GM12878 (cell line): ENCODE results near the gene TBXA2R. TPM values are rescaled to one million over a fixed set of nuclear protein-coding genes. Genes with fewer than 3 reads are reported as not detected.
"Not testable (repeated sequence)": the region's sequence is repeated elsewhere in the genome, so short reads cannot be mapped to it uniquely, and the experiment has no call there.

Experiments
- ATAC-seq: fragments of 200-7000 bp; cut with Tn5 transposase; 3 replicates; pipeline ENCODE4 v1.9.1; 2020; ENCODE audit warnings: mild to moderate bottlenecking, moderate library complexity
- BruUV-seq: library from RNA; stranded (reverse); fragments of 400-500 nt; replicated peaks from 2 replicates; lab custom pipeline; 2021; lab: Mats Ljungman, UMichigan
- CTCF ChIA-PET: fragments of 300-600 bp; sonication (Branson Sonifier 250); formaldehyde crosslinking; extraction: SDS; loops from one replicate; lab custom pipeline; 2021; ENCODE audit warnings: inconsistent platforms; lab: Yijun Ruan, JAX
- POLR2A ChIA-PET: fragments of 350-600 bp; formaldehyde crosslinking; extraction: SDS; loops from one replicate; lab custom pipeline; 2021; ENCODE audit warnings: inconsistent platforms; lab: Charles Lee
- RAD21 ChIA-PET: fragments of 300-600 bp; sonication (Branson Sonifier 250); formaldehyde crosslinking; loops from one replicate; lab custom pipeline; 2023; ENCODE audit warnings: antibody characterized with exemption; ENCODE audit not compliant: unreplicated experiment; lab: Charles Lee
- SMC1A ChIA-PET: fragments of 300-600 bp; sonication (Branson Sonifier 250); formaldehyde crosslinking; loops from one replicate; lab custom pipeline; 2023; ENCODE audit not compliant: unreplicated experiment, uncharacterized antibody; lab: Charles Lee
- DNase-seq: peaks from one replicate; pipeline ENCODE4 v3.0.0-alpha.2; 2011; ENCODE audit warnings: low read depth, low spot score
- FAIRE-seq: peaks from 3 replicates; lab custom pipeline; 2011; peaks lifted over from hg19 to GRCh38; lab: Jason Lieb, UNC
- H2AFZ ChIP-seq: 2 replicates; pipeline ENCODE4 v1.6.0; 2011; ENCODE audit warnings: low read depth, low read length, control low read depth; ENCODE audit not compliant: control insufficient read depth
- H3K27ac ChIP-seq: 2 replicates; pipeline ENCODE4 v1.5.1; 2011; ENCODE audit warnings: control low read depth; ENCODE audit not compliant: control insufficient read depth, insufficient read depth
- H3K27me3 ChIP-seq, 2 experiments: replicated peaks in 1 of 2; 2 replicates each; pipeline versions ENCODE4 v1.6.0 to v1.6.1; 2011; ENCODE audit warnings: low read length in 1 of 2; ENCODE audit not compliant: control insufficient read depth in 2 of 2, insufficient read depth in 2 of 2
- H3K36me3 ChIP-seq, 2 experiments: 2 replicates each; pipeline ENCODE4 v1.5.1; 2011; ENCODE audit warnings: low read length in 1 of 2; ENCODE audit not compliant: control insufficient read depth in 2 of 2, insufficient read depth in 2 of 2
- H3K4me1 ChIP-seq: 2 replicates; pipeline ENCODE4 v1.6.1; 2011; ENCODE audit warnings: mild to moderate bottlenecking, low read length, moderate library complexity, mixed read lengths; ENCODE audit not compliant: control insufficient read depth, insufficient read depth
- H3K4me2 ChIP-seq: 2 replicates; pipeline ENCODE4 v1.6.0; 2011; ENCODE audit warnings: control low read depth; ENCODE audit not compliant: control insufficient read depth, insufficient read depth
- H3K4me3 ChIP-seq: fragments of 200-600 bp; sonication (generic); 2 replicates; pipeline ENCODE4 v1.5.1; 2016
- H3K79me2 ChIP-seq: 2 replicates; pipeline ENCODE4 v1.6.0; 2011; ENCODE audit warnings: low read length; ENCODE audit not compliant: control insufficient read depth, insufficient read depth
- H3K9ac ChIP-seq: 2 replicates; pipeline ENCODE4 v1.8.0; 2011; ENCODE audit warnings: low read length, control low read depth, mixed read lengths; ENCODE audit not compliant: control insufficient read depth, insufficient read depth
- H3K9me3 ChIP-seq: replicated peaks from 3 replicates; pipeline ENCODE4 v1.5.1; 2011; ENCODE audit warnings: mild to moderate bottlenecking, low read length; ENCODE audit not compliant: control insufficient read depth, insufficient read depth
- H4K20me1 ChIP-seq: 2 replicates; pipeline ENCODE4 v1.6.0; 2011; ENCODE audit not compliant: control insufficient read depth, insufficient read depth
- ATF3 ChIP-seq: IDR thresholded peaks from 2 replicates; pipeline ENCODE4 v1.6.1; 2011; ENCODE audit warnings: low read depth, mild to moderate bottlenecking, low read length, moderate library complexity, borderline replicate concordance; ENCODE audit errors: extremely low read depth
- CHD4 ChIP-seq: fragments of 200-600 bp; sonication (generic); IDR thresholded peaks from 2 replicates; pipeline ENCODE4 v1.6.1; 2016; ENCODE audit warnings: mild to moderate bottlenecking
- DPF2 ChIP-seq: fragments of 450-650 bp; IDR thresholded peaks from 2 replicates; pipeline ENCODE4 v1.6.1; 2017; ENCODE audit warnings: mild to moderate bottlenecking
- EGR1 ChIP-seq, 2 experiments: IDR thresholded peaks; 1 replicate in 1 of 2; 2 replicates in 1 of 2; pipeline ENCODE4 v1.6.1; 2011 to 2012; ENCODE audit warnings: low read depth in 2 of 2, low read length in 2 of 2, borderline replicate concordance in 1 of 2, mild to moderate bottlenecking in 1 of 2, moderate library complexity in 1 of 2
- ESRRA ChIP-seq: IDR thresholded peaks from 2 replicates; pipeline ENCODE4 v1.6.1; 2012; ENCODE audit warnings: mild to moderate bottlenecking, low read length, improper control_type of control experiment
- FOXM1 ChIP-seq: IDR thresholded peaks from 2 replicates; pipeline ENCODE4 v1.6.1; 2012; ENCODE audit warnings: low read depth, mild to moderate bottlenecking, inconsistent platforms, low read length, moderate library complexity
- GATAD2B ChIP-seq: fragments of 450-650 bp; conservative IDR thresholded peaks from 2 replicates; pipeline ENCODE4 v1.6.1; 2017; ENCODE audit warnings: low read depth, mild to moderate bottlenecking, moderate library complexity
- IRF5 ChIP-seq: fragments of 450-650 bp; IDR thresholded peaks from 2 replicates; pipeline ENCODE4 v1.6.1; 2017; ENCODE audit warnings: borderline replicate concordance
- KLF5 ChIP-seq: fragments of 450-650 bp; IDR thresholded peaks from 2 replicates; pipeline ENCODE4 v1.6.1; 2014; ENCODE audit warnings: mild to moderate bottlenecking; ENCODE audit not compliant: partially characterized antibody
- MAX ChIP-seq: IDR thresholded peaks from 2 replicates; pipeline ENCODE4 v1.6.1; 2012; ENCODE audit warnings: low read depth, low read length, improper control_type of control experiment
- NFXL1 ChIP-seq: fragments of 450-650 bp; IDR thresholded peaks from 2 replicates; pipeline ENCODE4 v1.6.1; 2017; ENCODE audit warnings: antibody characterized with exemption, mild to moderate bottlenecking, borderline replicate concordance
- PKNOX1 ChIP-seq: fragments of 450-650 bp; IDR thresholded peaks from 2 replicates; pipeline ENCODE4 v1.6.1; 2016; ENCODE audit warnings: mild to moderate bottlenecking
- PML ChIP-seq: IDR thresholded peaks from 2 replicates; pipeline ENCODE4 v1.6.1; 2012; ENCODE audit warnings: low read length, inconsistent platforms
- RAD51 ChIP-seq: fragments of 450-650 bp; IDR thresholded peaks from 2 replicates; pipeline ENCODE4 v1.6.1; 2016; ENCODE audit warnings: moderate library complexity, mild to moderate bottlenecking, inconsistent platforms
- SREBF2 ChIP-seq: IDR thresholded peaks from 2 replicates; pipeline ENCODE4 v1.6.1; 2012; ENCODE audit warnings: mild to moderate bottlenecking, low read length
- STAT3 ChIP-seq: IDR thresholded peaks from 2 replicates; pipeline ENCODE4 v1.6.1; 2011; ENCODE audit warnings: low read depth, low read length, improper control_type of control experiment
- WGBS: methylation state at CpG from one replicate; pipeline ENCODE4 v1.1.6; 2016; ENCODE audit warnings: low lambda C conversion rate; ENCODE audit not compliant: insufficient replicate concordance, insufficient coverage; ENCODE audit errors: missing lambda C conversion rate; 5-methylcytosine and 5-hydroxymethylcytosine counted together
- in situ Hi-C: fragments of 300-500 bp; cut with MboI; formaldehyde crosslinking; loops from 9 replicates; pipeline ENCODE4 v1.14.3; 2018; ENCODE audit warnings: mixed read lengths
- intact Hi-C: fragments of 100-400 bp; cut with micrococcal nuclease; formaldehyde crosslinking; loops from one replicate; pipeline ENCODE4 v1.14.2; 2022; ENCODE audit not compliant: unreplicated experiment
- polyA plus RNA-seq, 11 experiments: library from polyadenylated mRNA; depleted of rRNA in 4 of 11; unstranded in 6 of 11; stranded (reverse) in 5 of 11; fragments of >200 nt; fragmentation: Nextera tagmentation in 4 of 11; fragmentation: Illumina TruSeq in 1 of 11; extraction: Ambion mirVana in 4 of 11; extraction: Trizol in 1 of 11; gene quantifications; 1 replicate in 1 of 11; 2 replicates in 10 of 11; pipeline versions ENCODE4 v1.2.1 to v1.2.3, GENCODE V29; 2011 to 2016; ENCODE audit warnings: inconsistent platforms in 2 of 11, missing spikeins in 2 of 11, low read depth in 1 of 11
- total RNA-seq, 4 experiments: library from RNA; depleted of rRNA in 3 of 4; stranded (reverse); fragments of >200 nt in 3 of 4; fragmentation: Illumina TruSeq in 1 of 4; extraction: Trizol in 1 of 4; gene quantifications; 2 replicates each; pipeline versions ENCODE4 v1.2.1 to v1.2.3, GENCODE V29; 2013 to 2021

The TBXA2R gene
- total and polyA plus RNA-seq, 10 of the 15 experiments (the other 5 are each of a cell fraction or from before 2014, with no cell fraction given) = 0.03 TPM; not detected in 8

GRCh38 chr19:3570606-3571011 is 36.1 kb downstream of the TBXA2R start:
- Histone ChIP-seq H3K27me3 (no peaks in the 10 kb centered on the region), H4K20me1 (no peaks in the 10 kb centered on the region), H3K79me2 (peaks cover 3% of the 10 kb centered on the region), H3K27ac (no peak overlapping the region), H3K4me2 (no peak overlapping the region), H3K36me3 (no peaks in the 10 kb centered on the region; a peak in 1 of 4 replicates), H3K4me3 (no peak overlapping the region), H3K9me3 (no peaks in the 10 kb centered on the region), H3K9ac (no peak overlapping the region), H2AFZ (no peak overlapping the region), H3K4me1 (peaks cover 3% of the 10 kb centered on the region)
- ChIA-PET SMC1A (no interaction called here), RAD21 (no interaction called here), POLR2A (interaction anchor here (1.2 kb wide), 1 partner anchor 13 kb away, joined by 4 read pairs; the partner anchor contains the start of gene MFSD12), CTCF (no interaction called here)
- TF ChIP-seq PKNOX1 = no peak
- TF ChIP-seq IRF5 = no peak
- no peak for TF ChIP-seq ATF3
- no peak for TF ChIP-seq GATAD2B
- TF ChIP-seq DPF2 = no peak
- TF ChIP-seq KLF5 = no peak
- no peak for TF ChIP-seq STAT3
- no peak for TF ChIP-seq SREBF2
- TF ChIP-seq ESRRA = no peak
- no peak for TF ChIP-seq PML
- TF ChIP-seq CHD4 = no peak
- no peak for TF ChIP-seq EGR1 (IDR thresholded peaks at IDR 0.05; ENCODE audit: borderline replicate concordance in 1 of 2, low read depth in 2 of 2, low read length in 2 of 2)
- no peak for TF ChIP-seq RAD51
- no peak for TF ChIP-seq FOXM1
- no peak for TF ChIP-seq NFXL1
- TF ChIP-seq MAX = no peak
- in situ Hi-C loops (no loop called here), intact Hi-C loops (loop anchor here (5.0 kb wide), 1 partner anchor 37 kb away; the partner anchor contains the start of gene TBXA2R)
- DNase-seq (no peak), ATAC-seq (no peak), FAIRE-seq (no peak)
- BruUV-seq = no TSS peak
- 69% methylated on average over 7 of the region's 7 CpGs for WGBS

- in situ Hi-C loops, H3K4me3 ChIP-seq, FAIRE-seq, DNase-seq, H3K4me1 ChIP-seq, H3K27ac ChIP-seq, H3K9me3 ChIP-seq, H3K79me2 ChIP-seq, ATAC-seq, RAD21 ChIA-PET, H4K20me1 ChIP-seq, H2AFZ ChIP-seq, CTCF ChIA-PET, H3K36me3 ChIP-seq, SMC1A ChIA-PET, H3K9ac ChIP-seq, H3K27me3 ChIP-seq, BruUV-seq, H3K4me2 ChIP-seq: not testable (repeated sequence)
- WGBS = 85% methylated on average over 11 of the region's 11 CpGs
- intact Hi-C loops = loop anchor here (5.0 kb wide), 1 partner anchor 37 kb away; the partner anchor contains the start of gene TBXA2R
- POLR2A ChIA-PET = interaction anchor here (0.6 to 1.2 kb wide), 2 partner anchors 12 to 17 kb away, joined by 4 to 6 read pairs; partner anchors contain the start of gene MFSD12
Measured at GRCh38 chr19:3570042-3570441, 36.6 kb downstream of the TBXA2R start.
